Activated CD8-positive, alpha-beta T cell treated with anti-CD3 and anti-CD28 coated beads for 36 hours (primary cell): ENCODE results near the gene SVOP. TPM values are rescaled to one million over a fixed set of nuclear protein-coding genes. Genes with fewer than 3 reads are reported as not detected.
"Not testable (repeated sequence)": the region's sequence is repeated elsewhere in the genome, so short reads cannot be mapped to it uniquely, and the experiment has no call there.

ENCODE experiments used
- ATAC-seq: fragments of 200-7000 bp; cut with Tn5 transposase; one replicate; pipeline ENCODE4 v1.10.0; 2021; ENCODE audit warnings: mild to moderate bottlenecking, moderate library complexity
- CTCF ChIA-PET: fragments of 350-600 bp; sonication (Branson Sonifier 250); formaldehyde crosslinking; loops from one replicate; lab custom pipeline; 2021; ENCODE audit warnings: antibody characterized with exemption; lab: Charles Lee
- POLR2A ChIA-PET: fragments of 350-600 bp; sonication (Branson Sonifier 250); formaldehyde crosslinking; loops from one replicate; lab custom pipeline; 2021; ENCODE audit warnings: antibody characterized with exemption; lab: Charles Lee
- DNase-seq: peaks from one replicate; pipeline ENCODE4 v3.0.0-alpha.2; 2020
- H3K27ac Mint-ChIP-seq: one replicate; pipeline ENCODE4 v1.8.0; 2021; ENCODE audit warnings: mild to moderate bottlenecking, mixed read lengths
- H3K27me3 Mint-ChIP-seq: one replicate; pipeline ENCODE4 v1.8.0; 2021; ENCODE audit warnings: mixed read lengths
- H3K36me3 Mint-ChIP-seq: one replicate; pipeline ENCODE4 v1.8.0; 2021; ENCODE audit warnings: low read depth, mixed read lengths
- H3K4me1 Mint-ChIP-seq: one replicate; pipeline ENCODE4 v1.8.0; 2021; ENCODE audit warnings: low read depth, mixed read lengths
- H3K4me3 Mint-ChIP-seq: one replicate; pipeline ENCODE4 v1.8.0; 2021; ENCODE audit warnings: mild to moderate bottlenecking, moderate library complexity, mixed read lengths
- H3K9me3 Mint-ChIP-seq: one replicate; pipeline ENCODE4 v1.8.0; 2021; ENCODE audit warnings: mixed read lengths
- CTCF ChIP-seq: fragments of 200-600 bp; IDR thresholded peaks from one replicate; pipeline ENCODE4 v1.8.0; 2022; ENCODE audit warnings: antibody characterized with exemption, mild to moderate bottlenecking
- intact Hi-C: fragments of 100-400 bp; cut with micrococcal nuclease; formaldehyde crosslinking; loops from one replicate; pipeline ENCODE4 v1.10.0; 2022
- total RNA-seq, 2 experiments: library from RNA; stranded (reverse); gene quantifications; one replicate each; pipeline ENCODE4 v1.2.3, GENCODE V29; 2021

SVOP gene
- total RNA-seq, 2 experiments from 2014 or later, result not detected

GRCh38 chr12:109053382-109054123 is 32.7 kb upstream of the SVOP start:
- no peaks in the 10 kb centered on the region for H3K27me3 Mint-ChIP-seq
- ChIA-PET POLR2A (interaction anchor here (0.8 to 1.8 kb wide), 5 partner anchors 13 to 542 kb away, joined by 3 to 7 read pairs (median 3); partner anchors contain the start of gene ALKBH2), CTCF (no interaction called here)
- peaks cover 7% of the 10 kb centered on the region for H3K36me3 Mint-ChIP-seq
- DNase-seq (peak; percentile 44), ATAC-seq (peak; percentile 75)
- peaks cover 10% of the 10 kb centered on the region for H3K4me1 Mint-ChIP-seq
- peak overlapping the region; percentile 81 for H3K4me3 Mint-ChIP-seq
- no peak for TF ChIP-seq CTCF
- no peaks in the 10 kb centered on the region for H3K9me3 Mint-ChIP-seq
- intact Hi-C loops, result loop anchor here (2.0 kb wide), 1 partner anchor 39 kb away; the partner anchor contains the start of gene ALKBH2
- H3K27ac Mint-ChIP-seq, result peak overlapping the region; percentile 93

GRCh38 chr12:109052414-109053323 is 31.8 kb upstream of the SVOP start, which contains the start of gene USP30:
Gene USP30 (plus strand): TSS chr12:109052576. CDS start chr12:109052679, 103 bp downstream.
- intact Hi-C loops, result loop anchor here (2.0 kb wide), 1 partner anchor 40 kb away; the partner anchor contains the start of gene ALKBH2
- ATAC-seq, result peak; percentile 76
- H3K9me3 Mint-ChIP-seq, result no peaks in the 10 kb centered on the region
- H3K4me3 Mint-ChIP-seq, result peak within 1 kb of the TSS; percentile 81
- DNase-seq, result peak; percentile 87
- ChIA-PET POLR2A (interaction anchor here (1.1 to 1.8 kb wide), 4 partner anchors 39 to 59 kb away, joined by 3 to 7 read pairs (median 4); partner anchors contain the start of gene ALKBH2), CTCF (interaction anchor here (0.9 to 1.2 kb wide), 4 partner anchors 34 to 341 kb away, joined by 3 to 5 read pairs (median 3); partner anchors contain the start of gene ALKBH2)
- H3K27ac Mint-ChIP-seq, result peak within 1 kb of the TSS; percentile 93
- no peaks in the 10 kb centered on the region for H3K27me3 Mint-ChIP-seq
- peaks cover 10% of the 10 kb centered on the region for H3K4me1 Mint-ChIP-seq
- H3K36me3 Mint-ChIP-seq, result peaks cover 7% of the 10 kb centered on the region
- TF ChIP-seq CTCF, result no peak

GRCh38 chr12:109052097-109052413 is 31.2 kb upstream of the SVOP start:
- H3K27ac Mint-ChIP-seq, result peak overlapping the region; percentile 93
- ATAC-seq, result no peak

DNA sequence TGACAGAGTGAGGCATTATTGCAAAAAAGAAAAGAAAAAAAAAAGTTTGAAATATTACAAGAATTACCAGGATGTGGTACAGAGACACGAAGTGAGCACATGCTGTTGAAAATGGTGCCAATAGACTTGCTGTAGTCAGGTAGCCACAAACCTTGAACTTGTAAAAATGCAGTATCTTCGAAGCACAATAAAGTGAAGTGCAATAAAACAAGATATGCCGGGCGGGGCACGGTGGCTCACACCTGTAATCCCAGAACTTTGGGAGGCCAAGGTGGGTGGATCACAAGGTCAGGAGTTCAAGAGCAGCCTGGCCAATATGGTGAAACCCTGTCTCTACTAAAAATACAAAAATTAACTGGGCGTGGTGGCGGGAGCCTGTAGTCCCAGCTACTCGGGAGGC is 28.9 kb upstream of the SVOP start:
- H3K36me3 Mint-ChIP-seq, CTCF ChIA-PET, H3K27ac Mint-ChIP-seq, H3K4me1 Mint-ChIP-seq, H3K4me3 Mint-ChIP-seq, H3K9me3 Mint-ChIP-seq, DNase-seq, POLR2A ChIA-PET, intact Hi-C loops, ATAC-seq, H3K27me3 Mint-ChIP-seq: not testable (repeated sequence)

More at GRCh38 chr12:109052097-109052413, 31.2 kb upstream of the SVOP start:
- POLR2A ChIA-PET, result interaction anchor here (1.1 to 1.8 kb wide), 3 partner anchors 39 to 60 kb away, joined by 3 to 7 read pairs (median 4); no protein-coding TSS in a partner anchor
- TF ChIP-seq CTCF, result no peak
- H3K27me3 Mint-ChIP-seq, result no peaks in the 10 kb centered on the region
- intact Hi-C loops, result loop anchor here (2.0 kb wide), 1 partner anchor 41 kb away; the partner anchor contains the start of gene ALKBH2
- no peak for DNase-seq
- H3K4me3 Mint-ChIP-seq, result peak overlapping the region; percentile 81
- H3K4me1 Mint-ChIP-seq, result peaks cover 10% of the 10 kb centered on the region
- H3K9me3 Mint-ChIP-seq, result no peaks in the 10 kb centered on the region
- peaks cover 7% of the 10 kb centered on the region for H3K36me3 Mint-ChIP-seq
- CTCF ChIA-PET, result interaction anchor here (0.9 to 1.2 kb wide), 4 partner anchors 35 to 342 kb away, joined by 3 to 5 read pairs (median 3); partner anchors contain the start of gene ALKBH2

- H3K4me1 Mint-ChIP-seq, H3K27me3 Mint-ChIP-seq, H3K9me3 Mint-ChIP-seq, intact Hi-C loops, DNase-seq, H3K27ac Mint-ChIP-seq, H3K4me3 Mint-ChIP-seq, CTCF ChIA-PET, H3K36me3 Mint-ChIP-seq, POLR2A ChIA-PET, ATAC-seq: not testable (repeated sequence)
These were observed 27.8 kb upstream of the SVOP start for GRCh38 chr12:109048706-109049105.
